Neural cell (in vitro differentiated cells): ENCODE data around the gene DSC1. TPM values are rescaled to one million over a fixed set of nuclear protein-coding genes. Genes with fewer than 3 reads are reported as not detected.

Source experiments
- H2AFZ ChIP-seq: fragments of 200-600, 300-800 bp; sonication (generic), shearing (Covaris generic); 2 replicates; pipeline ENCODE4 v1.6.0; 2014; ENCODE audit warnings: low read depth, mild to moderate bottlenecking, antibody characterized with exemption, low read length, moderate library complexity
- H3F3A ChIP-seq: fragments of 200-600 bp; shearing (Covaris generic); 2 replicates; pipeline ENCODE4 v1.6.1; 2016; ENCODE audit warnings: mild to moderate bottlenecking, moderate library complexity, mixed read lengths, antibody characterized with exemption, low read length; ENCODE audit not compliant: insufficient read depth, poor library complexity, severe bottlenecking
- H3K27ac ChIP-seq: fragments of 200-600, 300-800 bp; sonication (generic), shearing (Covaris generic); 2 replicates; pipeline ENCODE4 v1.5.1; 2014; ENCODE audit warnings: mild to moderate bottlenecking, low read length, moderate library complexity
- H3K27me3 ChIP-seq: fragments of 300-800, 200-600 bp; sonication (generic), shearing (Covaris generic); 2 replicates; pipeline ENCODE4 v1.6.0; 2014; ENCODE audit warnings: mild to moderate bottlenecking, low read depth, low read length, moderate library complexity; ENCODE audit not compliant: insufficient read depth
- H3K36me3 ChIP-seq: fragments of 300-800, 200-600 bp; sonication (generic), shearing (Covaris generic); 2 replicates; pipeline ENCODE4 v1.5.1; 2014; ENCODE audit warnings: mild to moderate bottlenecking, antibody characterized with exemption, low read length, moderate library complexity; ENCODE audit not compliant: insufficient read depth
- H3K4me2 ChIP-seq: fragments of 300-800, 200-600 bp; sonication (generic), shearing (Covaris generic); 2 replicates; pipeline ENCODE4 v1.6.0; 2014; ENCODE audit warnings: mild to moderate bottlenecking, low read length
- H3K4me3 ChIP-seq: fragments of 300-800, 200-600 bp; sonication (generic), shearing (Covaris generic); 2 replicates; pipeline ENCODE4 v1.5.1; 2014; ENCODE audit warnings: mild to moderate bottlenecking, low read length, moderate library complexity
- H3K79me2 ChIP-seq: fragments of 200-600 bp; shearing (Covaris generic); replicated peaks from 2 replicates; pipeline ENCODE4 v1.6.0; 2014; ENCODE audit warnings: mild to moderate bottlenecking, low read length, moderate library complexity; ENCODE audit not compliant: insufficient read depth
- H3K9ac ChIP-seq: fragments of 300-800, 200-600 bp; sonication (generic), shearing (Covaris generic); 2 replicates; pipeline ENCODE4 v1.6.1; 2016; ENCODE audit warnings: mild to moderate bottlenecking, low read length, mixed read lengths
- H3K9me2 ChIP-seq: fragments of 200-600 bp; shearing (Covaris generic); 2 replicates; pipeline ENCODE4 v1.6.1; 2016; ENCODE audit warnings: mild to moderate bottlenecking, low read length, mixed read lengths; ENCODE audit not compliant: insufficient read depth
- H3K9me3 ChIP-seq: fragments of 200-600, 300-800 bp; sonication (generic), shearing (Covaris generic); 2 replicates; pipeline ENCODE4 v1.6.1; 2016; ENCODE audit warnings: mild to moderate bottlenecking, mixed run types, low read length, moderate library complexity, mixed read lengths
- H4K20me1 ChIP-seq: fragments of 200-600 bp; shearing (Covaris generic); 2 replicates; pipeline ENCODE4 v1.6.1; 2016; ENCODE audit warnings: mild to moderate bottlenecking, mixed run types; ENCODE audit not compliant: insufficient read depth
- CTCF ChIP-seq: fragments of 450-650 bp; IDR thresholded peaks from 2 replicates; pipeline ENCODE4 v1.5.1; 2014; ENCODE audit warnings: antibody characterized with exemption, mild to moderate bottlenecking, moderate library complexity; ENCODE audit not compliant: poor library complexity, severe bottlenecking
- EP300 ChIP-seq: fragments of 450-650 bp; conservative IDR thresholded peaks from 2 replicates; pipeline ENCODE4 v1.6.1; 2014; ENCODE audit warnings: antibody characterized with exemption, mild to moderate bottlenecking, moderate library complexity; ENCODE audit not compliant: poor library complexity, severe bottlenecking
- MXI1 ChIP-seq: fragments of 450-650 bp; conservative IDR thresholded peaks from 2 replicates; pipeline ENCODE4 v1.6.1; 2014; ENCODE audit warnings: antibody characterized with exemption, mild to moderate bottlenecking; ENCODE audit not compliant: poor library complexity, severe bottlenecking
- POLR2AphosphoS5 ChIP-seq: IDR thresholded peaks from 2 replicates; pipeline ENCODE4 v1.6.1; 2012
- TAF1 ChIP-seq: IDR thresholded peaks from 2 replicates; pipeline ENCODE4 v1.6.1; 2012; ENCODE audit warnings: low read depth
- polyA plus RNA-seq: library from polyadenylated mRNA; depleted of rRNA; stranded (reverse); fragments of >200 nt; gene quantifications from 2 replicates; pipeline ENCODE4 v1.2.3, GENCODE V29; 2014
- TF ChIP-seq, protein P1 (sequence below): IDR thresholded peaks from 2 replicates; pipeline ENCODE4 v1.6.1; 2012; ENCODE audit warnings: borderline replicate concordance

Gene DSC1
- polyA plus RNA-seq, 1 donor from 2014 or later = not detected

GRCh38 chr18:31101183-31102024, 61.3 kb downstream of the DSC1 start (continued):
- no peak for TF ChIP-seq MXI1

GRCh38 chr18:31100436-31101182, 62.0 kb downstream of the DSC1 start:
- TF ChIP-seq MXI1 = no peak
- TF ChIP-seq POLR2AphosphoS5 = no peak
- TF ChIP-seq, protein P1, sequence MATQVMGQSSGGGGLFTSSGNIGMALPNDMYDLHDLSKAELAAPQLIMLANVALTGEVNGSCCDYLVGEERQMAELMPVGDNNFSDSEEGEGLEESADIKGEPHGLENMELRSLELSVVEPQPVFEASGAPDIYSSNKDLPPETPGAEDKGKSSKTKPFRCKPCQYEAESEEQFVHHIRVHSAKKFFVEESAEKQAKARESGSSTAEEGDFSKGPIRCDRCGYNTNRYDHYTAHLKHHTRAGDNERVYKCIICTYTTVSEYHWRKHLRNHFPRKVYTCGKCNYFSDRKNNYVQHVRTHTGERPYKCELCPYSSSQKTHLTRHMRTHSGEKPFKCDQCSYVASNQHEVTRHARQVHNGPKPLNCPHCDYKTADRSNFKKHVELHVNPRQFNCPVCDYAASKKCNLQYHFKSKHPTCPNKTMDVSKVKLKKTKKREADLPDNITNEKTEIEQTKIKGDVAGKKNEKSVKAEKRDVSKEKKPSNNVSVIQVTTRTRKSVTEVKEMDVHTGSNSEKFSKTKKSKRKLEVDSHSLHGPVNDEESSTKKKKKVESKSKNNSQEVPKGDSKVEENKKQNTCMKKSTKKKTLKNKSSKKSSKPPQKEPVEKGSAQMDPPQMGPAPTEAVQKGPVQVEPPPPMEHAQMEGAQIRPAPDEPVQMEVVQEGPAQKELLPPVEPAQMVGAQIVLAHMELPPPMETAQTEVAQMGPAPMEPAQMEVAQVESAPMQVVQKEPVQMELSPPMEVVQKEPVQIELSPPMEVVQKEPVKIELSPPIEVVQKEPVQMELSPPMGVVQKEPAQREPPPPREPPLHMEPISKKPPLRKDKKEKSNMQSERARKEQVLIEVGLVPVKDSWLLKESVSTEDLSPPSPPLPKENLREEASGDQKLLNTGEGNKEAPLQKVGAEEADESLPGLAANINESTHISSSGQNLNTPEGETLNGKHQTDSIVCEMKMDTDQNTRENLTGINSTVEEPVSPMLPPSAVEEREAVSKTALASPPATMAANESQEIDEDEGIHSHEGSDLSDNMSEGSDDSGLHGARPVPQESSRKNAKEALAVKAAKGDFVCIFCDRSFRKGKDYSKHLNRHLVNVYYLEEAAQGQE = peak; percentile 52
- no peak for TF ChIP-seq CTCF
- TF ChIP-seq EP300 = no peak
- peak; percentile 28 for TF ChIP-seq TAF1
- no peaks in the 10 kb centered on the region for H3K27me3 ChIP-seq
- H3K27ac ChIP-seq = peak overlapping the region; percentile 63
- peak overlapping the region; percentile 27 for H2AFZ ChIP-seq
- no peaks in the 10 kb centered on the region for H3K36me3 ChIP-seq
- H4K20me1 ChIP-seq = no peaks in the 10 kb centered on the region
- H3K9me3 ChIP-seq = no peaks in the 10 kb centered on the region
- peak overlapping the region; percentile 78 for H3K4me3 ChIP-seq
- H3K9me2 ChIP-seq = no peaks in the 10 kb centered on the region
- H3F3A ChIP-seq = no peaks in the 10 kb centered on the region
- peaks cover 31% of the 10 kb centered on the region for H3K79me2 ChIP-seq
- peak overlapping the region; percentile 57 for H3K4me2 ChIP-seq
- peak overlapping the region; percentile 81 for H3K9ac ChIP-seq

GRCh38 chr18:31099450-31100230, 63.0 kb downstream of the DSC1 start:
- no peaks in the 10 kb centered on the region for H3K9me2 ChIP-seq
- H3K36me3 ChIP-seq = no peaks in the 10 kb centered on the region
- peak overlapping the region; percentile 36 for H3K4me2 ChIP-seq
- no peaks in the 10 kb centered on the region for H4K20me1 ChIP-seq
- H2AFZ ChIP-seq = no peak overlapping the region
- H3K79me2 ChIP-seq = peaks cover 35% of the 10 kb centered on the region
- no peak for TF ChIP-seq MXI1
- peak overlapping the region; percentile 63 for H3K27ac ChIP-seq
- H3K4me3 ChIP-seq = peak overlapping the region; percentile 78
- H3K9me3 ChIP-seq = no peaks in the 10 kb centered on the region
- no peaks in the 10 kb centered on the region for H3F3A ChIP-seq
- H3K9ac ChIP-seq = no peak overlapping the region
- H3K27me3 ChIP-seq = no peaks in the 10 kb centered on the region
